IPS-20b (cell line): Measurements from ENCODE around the gene OSBPL8.
A peak's percentile ranks its signal among the peaks of the same experiment; 100 is the strongest.

ENCODE experiments used
- H3K27ac ChIP-seq: one replicate; pipeline ENCODE4 v1.5.1; 2013; ENCODE audit warnings: low read length
- H3K27me3 ChIP-seq: 2 replicates; pipeline ENCODE4 v1.6.1; 2013; ENCODE audit warnings: mild to moderate bottlenecking, low read length, inconsistent platforms; ENCODE audit not compliant: insufficient read depth
- H3K36me3 ChIP-seq: 2 replicates; pipeline ENCODE4 v1.6.1; 2013; ENCODE audit warnings: low read depth, mild to moderate bottlenecking, inconsistent platforms, low read length, moderate library complexity; ENCODE audit not compliant: insufficient read depth
- H3K4me1 ChIP-seq: 2 replicates; pipeline ENCODE4 v1.6.1; 2013; ENCODE audit warnings: mild to moderate bottlenecking, control low read depth, inconsistent platforms, low read length, moderate library complexity; ENCODE audit not compliant: insufficient read depth
- H3K4me3 ChIP-seq: 2 replicates; pipeline ENCODE4 v1.5.1; 2013; ENCODE audit warnings: mild to moderate bottlenecking, low read length, inconsistent platforms
- H3K9ac ChIP-seq: 2 replicates; pipeline ENCODE4 v1.6.1; 2013; ENCODE audit warnings: low read depth, mild to moderate bottlenecking, inconsistent platforms, low read length, moderate library complexity
- H3K9me3 ChIP-seq: 2 replicates; pipeline ENCODE4 v1.6.1; 2013; ENCODE audit warnings: mild to moderate bottlenecking, low read depth, low read length, inconsistent platforms; ENCODE audit not compliant: insufficient read depth

OSBPL8 gene

GRCh38 chr12:76554405-76555230 is 5.0 kb downstream of the OSBPL8 start:
- Histone ChIP-seq H3K9ac (no peak overlapping the region), H3K36me3 (no peaks in the 10 kb centered on the region), H3K27ac (no peak overlapping the region), H3K4me1 (peaks cover 9% of the 10 kb centered on the region), H3K9me3 (no peaks in the 10 kb centered on the region), H3K27me3 (no peaks in the 10 kb centered on the region), H3K4me3 (no peak overlapping the region)

- Histone ChIP-seq H3K4me1 (peaks cover 18% of the 10 kb centered on the region), H3K27me3 (no peaks in the 10 kb centered on the region), H3K9ac (no peak overlapping the region), H3K36me3 (no peaks in the 10 kb centered on the region), H3K9me3 (no peaks in the 10 kb centered on the region), H3K4me3 (no peak overlapping the region), H3K27ac (no peak overlapping the region)
Measured at GRCh38 chr12:76552343-76552938, 7.1 kb downstream of the OSBPL8 start.

GRCh38 chr12:76551482-76551888 is 8.1 kb downstream of the OSBPL8 start:
- Histone ChIP-seq H3K9ac (no peak overlapping the region), H3K27me3 (no peaks in the 10 kb centered on the region), H3K4me3 (no peak overlapping the region), H3K27ac (no peak overlapping the region), H3K36me3 (no peaks in the 10 kb centered on the region), H3K9me3 (no peaks in the 10 kb centered on the region), H3K4me1 (peaks cover 27% of the 10 kb centered on the region)

GRCh38 chr12:76549131-76549530 is 10.4 kb downstream of the OSBPL8 start:
- Histone ChIP-seq H3K27ac (no peak overlapping the region), H3K9ac (no peak overlapping the region; the same call in 1 of the 2 replicates), H3K4me1 (peaks cover 47% of the 10 kb centered on the region), H3K4me3 (no peak overlapping the region), H3K27me3 (no peaks in the 10 kb centered on the region), H3K9me3 (no peaks in the 10 kb centered on the region), H3K36me3 (no peaks in the 10 kb centered on the region)

- H3K9me3 ChIP-seq = no peaks in the 10 kb centered on the region
- no peak overlapping the region for H3K4me3 ChIP-seq
Measured at GRCh38 chr12:76548222-76548837, 11.2 kb downstream of the OSBPL8 start.

GRCh38 chr12:76547526-76547925 is 12.0 kb downstream of the OSBPL8 start:
- Histone ChIP-seq H3K36me3 (no peaks in the 10 kb centered on the region), H3K4me1 (peaks cover 53% of the 10 kb centered on the region), H3K9ac (peak overlapping the region; percentile 32; the same call in 1 of the 2 replicates), H3K9me3 (no peaks in the 10 kb centered on the region), H3K27me3 (no peaks in the 10 kb centered on the region), H3K27ac (no peak overlapping the region), H3K4me3 (peak overlapping the region; percentile 23; the same call in 1 of the 2 replicates)

More at GRCh38 chr12:76548222-76548837, 11.2 kb downstream of the OSBPL8 start:
- H3K36me3 ChIP-seq = no peaks in the 10 kb centered on the region
- peak overlapping the region; percentile 3; the same call in 1 of the 2 replicates for H3K9ac ChIP-seq
- peaks cover 53% of the 10 kb centered on the region for H3K4me1 ChIP-seq
- no peaks in the 10 kb centered on the region for H3K27me3 ChIP-seq
- H3K27ac ChIP-seq = no peak overlapping the region

- no peak overlapping the region for H3K27ac ChIP-seq
- peak overlapping the region; percentile 32; the same call in 1 of the 2 replicates for H3K9ac ChIP-seq
- no peaks in the 10 kb centered on the region for H3K9me3 ChIP-seq
- peak overlapping the region; percentile 23 for H3K4me3 ChIP-seq
- no peaks in the 10 kb centered on the region for H3K36me3 ChIP-seq
- no peaks in the 10 kb centered on the region for H3K27me3 ChIP-seq
- peaks cover 53% of the 10 kb centered on the region for H3K4me1 ChIP-seq
Measured at GRCh38 chr12:76546889-76547288, 12.7 kb downstream of the OSBPL8 start.

- H3K9me3 ChIP-seq = no peaks in the 10 kb centered on the region
- no peak overlapping the region for H3K27ac ChIP-seq
- H3K4me3 ChIP-seq = no peak overlapping the region
- H3K4me1 ChIP-seq = peaks cover 49% of the 10 kb centered on the region
- no peaks in the 10 kb centered on the region for H3K27me3 ChIP-seq
- H3K9ac ChIP-seq = 0 out of 2 replicates have a peak overlapping the region, but pooled peaks have one; percentile 31
- H3K36me3 ChIP-seq = no peaks in the 10 kb centered on the region
Measured at GRCh38 chr12:76545486-76545885, 14.1 kb downstream of the OSBPL8 start.

- Histone ChIP-seq H3K36me3 (no peaks in the 10 kb centered on the region), H3K4me3 (no peak overlapping the region), H3K9ac (no peak overlapping the region), H3K27ac (no peak overlapping the region), H3K9me3 (no peaks in the 10 kb centered on the region), H3K4me1 (peaks cover 53% of the 10 kb centered on the region), H3K27me3 (no peaks in the 10 kb centered on the region)
Measured at GRCh38 chr12:76544601-76545261, 14.8 kb downstream of the OSBPL8 start.

GRCh38 chr12:76543813-76544347 is 15.7 kb downstream of the OSBPL8 start:
- H3K9ac ChIP-seq = no peak overlapping the region
- H3K4me1 ChIP-seq = peaks cover 53% of the 10 kb centered on the region
- no peak overlapping the region for H3K27ac ChIP-seq
- no peak overlapping the region for H3K4me3 ChIP-seq
- H3K27me3 ChIP-seq = no peaks in the 10 kb centered on the region
- H3K36me3 ChIP-seq = no peaks in the 10 kb centered on the region
- H3K9me3 ChIP-seq = no peaks in the 10 kb centered on the region

GRCh38 chr12:76542908-76543307 is 16.7 kb downstream of the OSBPL8 start:
- no peaks in the 10 kb centered on the region for H3K9me3 ChIP-seq
- H3K9ac ChIP-seq = no peak overlapping the region
- H3K4me3 ChIP-seq = no peak overlapping the region
- H3K27me3 ChIP-seq = no peaks in the 10 kb centered on the region
- H3K27ac ChIP-seq = no peak overlapping the region
- no peaks in the 10 kb centered on the region for H3K36me3 ChIP-seq
- H3K4me1 ChIP-seq = peaks cover 44% of the 10 kb centered on the region
